ENCODE data around the gene SPP2.

- TF ChIP-seq BCLAF1 (IDR thresholded peaks at IDR 0.05; ENCODE audit: borderline replicate concordance in 1 of 2, control insufficient read depth in 1 of 2, low read depth in 2 of 2, low read length in 1 of 2) (no peak), CTCF (IDR thresholded peaks at IDR 0.05 in 2 of 3, conservative IDR thresholded peaks at IDR 0.05 in 1 of 3; ENCODE audit: insufficient read depth in 2 of 3, low read depth in 1 of 3, low read length in 3 of 3) (no peak), CBX3 (IDR thresholded peaks at IDR 0.05; ENCODE audit: borderline replicate concordance in 1 of 2, low read length in 2 of 2) (no peak), ZNF384 (IDR thresholded peaks at IDR 0.05; ENCODE audit: low read depth, low read length) (no peak), POLR2A (conservative IDR thresholded peaks at IDR 0.05) (no peak), JUND (IDR thresholded peaks at IDR 0.05; ENCODE audit: borderline replicate concordance, low read depth, low read length) (no peak), JUND (tag; IDR thresholded peaks at IDR 0.05; ENCODE audit: borderline replicate concordance, low read depth, low read length) (no peak)
Observed at GRCh38 chr2:234022424-234022823, 28.1 kb upstream of the SPP2 start.

Data from K562 (cell line).